H7 (cell line): ENCODE data around the gene C1QL4. TPM values are rescaled to one million over a fixed set of nuclear protein-coding genes. Genes with fewer than 3 reads are reported as not detected.
"Not testable (repeated sequence)": the region's sequence is repeated elsewhere in the genome, so short reads cannot be mapped to it uniquely, and the experiment has no call there.

ENCODE experiments used
- DNase-seq: peaks from one replicate; pipeline ENCODE4 v3.0.0; 2012
- H3K27me3 ChIP-seq: 2 replicates; pipeline ENCODE4 v1.6.0; 2011; ENCODE audit warnings: mild to moderate bottlenecking, low read length; ENCODE audit not compliant: control insufficient read depth, insufficient read depth
- H3K36me3 ChIP-seq: replicated peaks from 2 replicates; pipeline ENCODE4 v1.5.1; 2011; ENCODE audit warnings: low read length; ENCODE audit not compliant: control insufficient read depth, insufficient read depth
- H3K4me3 ChIP-seq: 2 replicates; pipeline ENCODE4 v1.5.1; 2011; ENCODE audit warnings: low read depth, mild to moderate bottlenecking, control low read depth, low read length, moderate library complexity; ENCODE audit not compliant: insufficient read depth
- total RNA-seq: library from RNA; depleted of rRNA; stranded (reverse); fragments of >200 nt; shearing (Covaris generic); gene quantifications from 2 replicates; pipeline ENCODE4 v1.2.3, GENCODE V29; 2014

Gene C1QL4
- total RNA-seq, 1 experiment from 2014 or later = 1.1 TPM

- H3K27me3 ChIP-seq = peaks cover 57% of the 10 kb centered on the region
- DNase-seq = peak; percentile 81
Measured at GRCh38 chr12:49332891-49333371, 4.1 kb downstream of the C1QL4 start.

DNA sequence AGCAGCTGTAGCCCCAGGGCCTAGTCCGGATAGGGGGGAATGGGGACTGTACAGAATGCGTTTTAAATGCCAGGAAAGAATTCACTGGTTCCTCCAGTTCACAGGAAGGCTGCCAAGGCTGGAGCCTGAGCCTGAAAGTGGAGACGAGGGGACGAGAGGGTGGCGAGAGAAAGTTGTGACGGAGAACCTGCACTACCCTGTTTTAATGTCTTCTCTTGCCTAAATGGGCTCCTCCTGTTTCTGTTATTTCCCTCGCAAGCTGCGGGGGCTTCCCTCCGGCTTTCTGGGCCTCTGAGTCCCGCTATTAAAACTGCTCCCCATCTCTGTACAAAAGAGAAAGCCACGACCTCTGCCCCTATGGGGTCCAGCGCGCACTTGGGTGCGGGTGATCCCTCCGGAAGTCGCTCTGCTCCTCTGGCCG lies 4.5 kb downstream of the C1QL4 start:
- no peak for DNase-seq
- Histone ChIP-seq H3K4me3 (no peak overlapping the region), H3K27me3 (peaks cover 52% of the 10 kb centered on the region), H3K36me3 (peaks cover 19% of the 10 kb centered on the region)

More at GRCh38 chr12:49332891-49333371, 4.1 kb downstream of the C1QL4 start:
- no peak overlapping the region for H3K4me3 ChIP-seq
- peaks cover 17% of the 10 kb centered on the region for H3K36me3 ChIP-seq

- Histone ChIP-seq H3K4me3 (no peak overlapping the region), H3K27me3 (peaks cover 45% of the 10 kb centered on the region), H3K36me3 (peaks cover 26% of the 10 kb centered on the region)
- peak; percentile 94 for DNase-seq
Measured at GRCh38 chr12:49331380-49332222, 5.4 kb downstream of the C1QL4 start.

DNA sequence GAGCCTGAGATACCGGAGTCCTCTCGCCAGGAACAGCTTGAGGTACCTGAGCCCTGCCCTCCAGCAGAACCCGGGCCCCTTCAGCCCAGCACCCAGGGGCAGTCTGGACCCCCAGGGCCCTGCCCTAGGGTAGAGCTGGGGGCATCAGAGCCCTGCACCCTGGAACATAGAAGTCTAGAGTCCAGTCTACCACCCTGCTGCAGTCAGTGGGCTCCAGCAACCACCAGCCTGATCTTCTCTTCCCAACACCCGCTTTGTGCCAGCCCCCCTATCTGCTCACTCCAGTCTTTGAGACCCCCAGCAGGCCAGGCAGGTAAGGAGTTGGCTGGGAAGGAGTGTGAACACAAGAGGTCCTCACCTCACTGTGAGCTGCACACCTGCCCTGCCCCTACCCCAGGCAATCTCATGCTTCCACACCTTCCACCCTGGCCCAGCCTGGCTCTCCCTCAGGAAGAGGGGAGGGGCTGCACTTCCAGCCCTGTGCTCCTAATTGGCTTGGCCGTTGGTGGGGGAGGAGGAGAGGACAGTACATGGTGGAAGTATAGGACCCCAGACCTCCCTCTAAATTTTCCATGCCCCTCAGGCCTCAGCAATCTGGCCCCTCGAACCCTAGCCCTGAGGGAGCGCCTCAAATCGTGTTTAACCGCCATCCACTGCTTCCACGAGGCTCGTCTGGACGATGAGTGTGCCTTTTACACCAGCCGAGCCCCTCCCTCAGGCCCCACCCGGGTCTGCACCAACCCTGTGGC lies 6.2 kb downstream of the C1QL4 start:
- peak; percentile 44 for DNase-seq
- H3K36me3 ChIP-seq = peaks cover 29% of the 10 kb centered on the region
- peaks cover 37% of the 10 kb centered on the region for H3K27me3 ChIP-seq
- H3K4me3 ChIP-seq = no peak overlapping the region

DNA sequence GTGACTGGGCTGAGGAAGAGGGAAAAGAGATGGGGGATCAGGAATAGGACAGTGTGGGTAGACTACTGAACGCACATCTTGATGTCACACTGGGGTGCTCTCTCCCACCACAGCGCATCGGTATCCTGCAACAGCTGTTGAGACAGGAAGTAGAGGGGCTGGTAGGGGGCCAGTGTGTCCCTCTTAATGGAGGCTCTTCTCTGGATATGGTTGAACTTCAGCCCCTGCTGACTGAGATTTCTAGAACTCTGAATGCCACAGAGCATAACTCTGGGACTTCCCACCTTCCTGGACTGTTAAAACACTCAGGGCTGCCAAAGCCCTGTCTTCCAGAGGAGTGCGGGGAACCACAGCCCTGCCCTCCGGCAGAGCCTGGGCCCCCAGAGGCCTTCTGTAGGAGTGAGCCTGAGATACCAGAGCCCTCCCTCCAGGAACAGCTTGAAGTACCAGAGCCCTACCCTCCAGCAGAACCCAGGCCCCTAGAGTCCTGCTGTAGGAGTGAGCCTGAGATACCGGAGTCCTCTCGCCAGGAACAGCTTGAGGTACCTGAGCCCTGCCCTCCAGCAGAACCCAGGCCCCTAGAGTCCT lies 6.9 kb downstream of the C1QL4 start:
- Histone ChIP-seq H3K36me3 (peaks cover 30% of the 10 kb centered on the region), H3K4me3 (no peak overlapping the region), H3K27me3 (peaks cover 30% of the 10 kb centered on the region)
- peak; percentile 23 for DNase-seq

DNA sequence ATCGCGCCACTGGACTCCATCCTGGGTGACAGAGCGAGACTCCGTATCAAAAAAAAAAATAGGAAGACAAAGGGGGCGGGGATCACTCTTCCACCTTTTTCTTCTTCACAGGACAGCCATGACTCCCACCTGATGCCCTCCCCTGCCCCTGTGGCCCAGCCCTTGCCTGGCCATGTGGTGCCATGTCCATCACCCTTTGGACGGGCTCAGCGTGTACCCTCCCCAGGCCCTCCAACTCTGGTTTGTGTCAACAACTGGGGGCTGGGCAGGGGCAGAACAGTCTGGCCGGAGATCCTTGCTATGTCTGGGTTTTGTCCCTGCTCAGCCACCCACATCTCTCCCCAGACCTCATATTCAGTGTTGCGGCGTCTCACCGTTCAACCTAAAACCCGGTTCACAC lies 8.2 kb downstream of the C1QL4 start:
- H3K27me3 ChIP-seq = peaks cover 18% of the 10 kb centered on the region; the same call in 1 of the 2 replicates
- peaks cover 30% of the 10 kb centered on the region for H3K36me3 ChIP-seq
- H3K4me3 ChIP-seq = no peak overlapping the region

GRCh38 chr12:49327887-49328286 lies 9.1 kb downstream of the C1QL4 start:
- no peak overlapping the region for H3K4me3 ChIP-seq
- peaks cover 30% of the 10 kb centered on the region for H3K36me3 ChIP-seq
- DNase-seq = no peak
- H3K27me3 ChIP-seq = peaks cover 10% of the 10 kb centered on the region; the same call in 1 of the 2 replicates

More for the DNA sequence above, 8.2 kb downstream of the C1QL4 start:
- DNase-seq = no peak

DNA sequence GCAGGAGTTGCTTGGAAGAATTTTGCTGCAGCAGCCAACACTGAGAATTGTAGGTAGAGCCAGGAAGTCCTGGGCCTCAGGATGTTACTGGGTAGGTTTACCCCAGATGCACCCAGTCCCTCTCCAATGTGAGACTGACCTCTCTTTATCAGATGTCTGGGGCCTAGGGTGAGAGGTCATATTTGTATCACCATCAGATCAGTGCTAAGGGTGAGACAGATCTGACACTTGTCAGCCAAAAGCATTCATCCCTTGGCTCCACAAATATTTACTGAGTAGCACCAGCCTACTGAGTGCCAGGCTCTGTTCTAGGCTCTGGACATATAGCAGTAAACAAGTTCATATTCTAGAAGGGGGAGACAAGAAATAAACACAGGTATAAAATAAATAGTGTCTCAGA lies 9.6 kb downstream of the C1QL4 start:
- DNase-seq = no peak
- Histone ChIP-seq H3K4me3 (no peak overlapping the region), H3K36me3 (peaks cover 30% of the 10 kb centered on the region), H3K27me3 (peaks cover 6% of the 10 kb centered on the region; the same call in 1 of the 2 replicates)

GRCh38 chr12:49325606-49326005 lies 11.4 kb downstream of the C1QL4 start:
- DNase-seq = no peak
- H3K36me3 ChIP-seq = peaks cover 25% of the 10 kb centered on the region

DNA sequence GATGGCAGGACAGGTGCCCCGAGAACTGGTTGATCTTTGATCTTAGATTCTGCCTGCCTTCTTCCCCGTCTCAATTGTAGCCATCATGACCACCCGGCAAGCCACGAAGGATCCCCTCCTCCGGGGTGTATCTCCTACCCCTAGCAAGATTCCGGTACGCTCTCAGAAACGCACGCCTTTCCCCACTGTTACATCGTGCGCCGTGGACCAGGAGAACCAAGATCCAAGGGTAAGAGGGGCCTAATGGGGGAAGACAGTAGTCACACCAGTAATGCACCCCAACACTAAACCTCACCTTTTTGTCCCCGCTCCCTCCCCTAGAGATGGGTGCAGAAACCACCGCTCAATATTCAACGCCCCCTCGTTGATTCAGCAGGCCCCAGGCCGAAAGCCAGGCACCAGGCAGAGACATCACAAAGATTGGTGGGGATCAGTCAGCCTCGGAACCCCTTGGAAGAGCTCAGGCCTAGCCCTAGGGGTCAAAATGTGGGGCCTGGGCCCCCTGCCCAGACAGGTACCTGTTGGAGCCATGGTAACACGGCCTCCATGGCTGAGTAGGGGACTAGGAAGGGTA lies 13.4 kb downstream of the C1QL4 start:
- DNase-seq = no peak
- peaks cover 13% of the 10 kb centered on the region for H3K36me3 ChIP-seq
- no peaks in the 10 kb centered on the region for H3K27me3 ChIP-seq
- H3K4me3 ChIP-seq = peak overlapping the region; percentile 95

More at GRCh38 chr12:49325606-49326005, 11.4 kb downstream of the C1QL4 start:
- Histone ChIP-seq H3K4me3 (no peak overlapping the region), H3K27me3 (no peaks in the 10 kb centered on the region)

DNA sequence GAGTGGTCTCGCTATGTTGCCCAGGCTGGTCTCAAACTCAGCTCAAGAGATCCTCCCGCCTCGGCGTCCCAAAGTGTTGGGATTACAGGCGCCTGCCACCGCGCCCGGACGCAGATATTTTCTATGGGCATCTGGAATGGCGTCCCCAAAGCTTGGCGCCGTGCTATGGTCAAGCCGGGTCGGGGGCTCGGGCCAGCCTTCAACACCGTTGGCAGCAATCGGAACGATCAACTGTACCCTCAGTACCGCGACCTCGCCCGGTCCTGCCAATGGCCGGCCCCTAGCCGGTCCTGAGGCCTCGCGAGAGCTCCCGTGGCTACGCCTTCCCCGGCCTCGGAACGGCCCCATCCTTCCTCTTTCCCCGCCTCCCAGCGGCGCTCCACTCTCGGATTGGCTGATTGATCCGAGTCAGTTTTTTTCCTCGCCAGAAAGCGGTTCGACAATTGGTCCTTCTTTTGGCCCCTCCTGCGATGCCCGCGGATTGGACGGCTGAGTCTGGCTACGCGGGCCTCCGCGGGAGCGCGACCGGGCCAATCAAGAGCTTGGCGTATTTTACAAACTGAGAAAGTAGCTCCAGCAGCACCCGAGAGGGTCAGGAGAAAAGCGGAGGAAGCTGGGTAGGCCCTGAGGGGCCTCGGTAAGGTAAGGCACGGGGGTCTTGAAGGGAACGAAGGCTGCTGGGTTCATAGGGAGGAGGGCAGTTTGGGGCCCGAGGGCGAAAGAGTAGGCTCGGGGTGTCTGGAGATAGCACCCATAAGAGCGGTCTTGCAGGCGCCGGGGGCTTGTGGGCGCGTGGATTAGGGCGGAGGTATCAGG lies 14.1 kb downstream of the C1QL4 start, which contains the start of gene TROAP:
Gene TROAP (plus strand): TSS at position 548 of the 816 bp plus-strand sequence. CDS start 354 bp downstream, outside the sequence.
- peak; percentile 99 for DNase-seq
- H3K4me3 ChIP-seq = peak within 1 kb of the TSS; percentile 95
- H3K27me3 ChIP-seq = no peaks in the 10 kb centered on the region
- H3K36me3 ChIP-seq = peaks cover 13% of the 10 kb centered on the region

GRCh38 chr12:49322367-49322707 lies 14.7 kb downstream of the C1QL4 start:
- peaks cover 10% of the 10 kb centered on the region for H3K36me3 ChIP-seq
- no peaks in the 10 kb centered on the region for H3K27me3 ChIP-seq
- peak overlapping the region; percentile 78 for H3K4me3 ChIP-seq
- DNase-seq = no peak

- H3K4me3 ChIP-seq, H3K36me3 ChIP-seq, DNase-seq, H3K27me3 ChIP-seq: not testable (repeated sequence)
Measured at GRCh38 chr12:49320411-49321103, 16.4 kb downstream of the C1QL4 start.
